HFF-Myc (cell line): ENCODE measurements around the gene NRN1L.

Source experiments
- DNase-seq: peaks from one replicate; pipeline ENCODE4 v3.0.0-alpha.2; 2011; ENCODE audit warnings: low read depth; ENCODE audit errors: extremely low read depth
- H3K4me3 ChIP-seq: replicated peaks from 2 replicates; pipeline ENCODE4 v1.5.1; 2011; ENCODE audit warnings: low read depth, mild to moderate bottlenecking, control low read depth, low read length
- CTCF ChIP-seq: IDR thresholded peaks from 2 replicates; pipeline ENCODE4 v1.5.1; 2012; ENCODE audit warnings: mild to moderate bottlenecking, low read depth, low read length, control low read depth; ENCODE audit errors: missing control alignments

NRN1L gene

GRCh38 chr16:67882374-67883145, 2.1 kb upstream of the NRN1L start:
- no peak for TF ChIP-seq CTCF
- no peak overlapping the region for H3K4me3 ChIP-seq
- DNase-seq = no peak

GRCh38 chr16:67883146-67883871, 1.4 kb upstream of the NRN1L start:
- no peak for TF ChIP-seq CTCF
- no peak for DNase-seq

GRCh38 chr16:67883872-67884261, 818 bp upstream of the NRN1L start:
- TF ChIP-seq CTCF = peak; percentile 94
- DNase-seq = no peak
- H3K4me3 ChIP-seq = no peak overlapping the region

More at GRCh38 chr16:67883146-67883871, 1.4 kb upstream of the NRN1L start:
- no peak overlapping the region for H3K4me3 ChIP-seq

GRCh38 chr16:67885545-67885944, 860 bp downstream of the NRN1L start:
- no peak overlapping the region for H3K4me3 ChIP-seq
- DNase-seq = no peak
- no peak for TF ChIP-seq CTCF

GRCh38 chr16:67885976-67886375, 1.3 kb downstream of the NRN1L start:
- no peak for TF ChIP-seq CTCF
- H3K4me3 ChIP-seq = no peak overlapping the region
- no peak for DNase-seq

GRCh38 chr16:67886387-67886786, 1.7 kb downstream of the NRN1L start:
- no peak for TF ChIP-seq CTCF
- H3K4me3 ChIP-seq = no peak overlapping the region
- DNase-seq = no peak
